ENCODE measurements around the gene KDM7A.

- TF ChIP-seq CTCF (IDR thresholded peaks at IDR 0.05) (no peak), POLR2A (IDR thresholded peaks at IDR 0.05) (no peak), EP300 (IDR thresholded peaks at IDR 0.05) (no peak)
Measured at GRCh38 chr7:140060243-140060630, 116.5 kb downstream of the KDM7A start.

Measured in tibial nerve (tissue), 4 donors.